ENCODE measurements around the gene PRPF39.
"Not testable (repeated sequence)": the region's sequence is repeated elsewhere in the genome, so short reads cannot be mapped to it uniquely, and the experiment has no call there.

The PRPF39 gene

GRCh38 chr14:45123271-45123670 lies 39.4 kb downstream of the PRPF39 start:
- TF ChIP-seq POLR2AphosphoS5 (IDR thresholded peaks at IDR 0.05; ENCODE audit: low read depth, low read length) (no peak), POLR2A (IDR thresholded peaks at IDR 0.05; ENCODE audit: low read depth, low read length) (no peak), TAF1 (IDR thresholded peaks at IDR 0.05; ENCODE audit: borderline replicate concordance, low read depth, low read length) (no peak)

GRCh38 chr14:45125754-45126153 lies 41.8 kb downstream of the PRPF39 start:
- no peak for DNase-seq (ENCODE audit: insufficient read length)
- FAIRE-seq: no peak
- TF ChIP-seq TAF1 (IDR thresholded peaks at IDR 0.05; ENCODE audit: borderline replicate concordance, low read depth, low read length) (no peak), POLR2A (IDR thresholded peaks at IDR 0.05; ENCODE audit: low read depth, low read length) (no peak), POLR2AphosphoS5 (IDR thresholded peaks at IDR 0.05; ENCODE audit: low read depth, low read length) (no peak)

More at GRCh38 chr14:45123271-45123670, 39.4 kb downstream of the PRPF39 start:
- FAIRE-seq (no peak), DNase-seq (ENCODE audit: insufficient read length) (no peak)

- FAIRE-seq: no peak
- no peak for DNase-seq (ENCODE audit: insufficient read length)
Measured at GRCh38 chr14:45128963-45129629, 45.2 kb downstream of the PRPF39 start.

GRCh38 chr14:45133683-45134050 lies 49.8 kb downstream of the PRPF39 start:
- FAIRE-seq (peak; percentile 66), DNase-seq (ENCODE audit: insufficient read length) (no peak)
- no peak for TF ChIP-seq POLR2AphosphoS5 (IDR thresholded peaks at IDR 0.05; ENCODE audit: low read depth, low read length)
- TF ChIP-seq TAF1 (IDR thresholded peaks at IDR 0.05; ENCODE audit: borderline replicate concordance, low read depth, low read length): no peak
- TF ChIP-seq POLR2A (IDR thresholded peaks at IDR 0.05; ENCODE audit: low read depth, low read length): no peak

More at GRCh38 chr14:45128963-45129629, 45.2 kb downstream of the PRPF39 start:
- TF ChIP-seq TAF1 (IDR thresholded peaks at IDR 0.05; ENCODE audit: borderline replicate concordance, low read depth, low read length) (no peak), POLR2AphosphoS5 (IDR thresholded peaks at IDR 0.05; ENCODE audit: low read depth, low read length) (no peak), POLR2A (IDR thresholded peaks at IDR 0.05; ENCODE audit: low read depth, low read length) (no peak)

- peak; percentile 86 for DNase-seq (ENCODE audit: insufficient read length)
- peak; percentile 97 for FAIRE-seq
- TF ChIP-seq POLR2A (IDR thresholded peaks at IDR 0.05; ENCODE audit: low read depth, low read length) (peak; percentile 85), TAF1 (IDR thresholded peaks at IDR 0.05; ENCODE audit: borderline replicate concordance, low read depth, low read length) (peak; percentile 87), POLR2AphosphoS5 (IDR thresholded peaks at IDR 0.05; ENCODE audit: low read depth, low read length) (peak; percentile 73)
Measured at GRCh38 chr14:45134051-45134958, 50.4 kb downstream of the PRPF39 start, which contains the start of gene FKBP3. Gene FKBP3 (minus strand): TSS chr14:45134481. CDS start chr14:45134456, 25 bp downstream.

GRCh38 chr14:45135156-45135555 lies 51.2 kb downstream of the PRPF39 start:
- TF ChIP-seq POLR2AphosphoS5 (IDR thresholded peaks at IDR 0.05; ENCODE audit: low read depth, low read length): no peak
- DNase-seq (ENCODE audit: insufficient read length) (no peak), FAIRE-seq (no peak)

GRCh38 chr14:45135659-45136395 lies 51.9 kb downstream of the PRPF39 start, which contains the start of gene FANCM:
Gene FANCM (plus strand): TSS chr14:45135930. CDS start chr14:45136032, 102 bp downstream.
- FAIRE-seq: peak; percentile 92
- TF ChIP-seq POLR2AphosphoS5 (IDR thresholded peaks at IDR 0.05; ENCODE audit: low read depth, low read length): peak; percentile 75
- TF ChIP-seq POLR2A (IDR thresholded peaks at IDR 0.05; ENCODE audit: low read depth, low read length): peak; percentile 77
- peak; percentile 45; the same call in 1 of the 2 replicates for TF ChIP-seq TAF1 (IDR thresholded peaks at IDR 0.05; ENCODE audit: borderline replicate concordance, low read depth, low read length)
- DNase-seq (ENCODE audit: insufficient read length): peak; percentile 54

- DNase-seq (ENCODE audit: insufficient read length) (no peak), FAIRE-seq (no peak)
- TF ChIP-seq POLR2A (IDR thresholded peaks at IDR 0.05; ENCODE audit: low read depth, low read length): no peak
- TF ChIP-seq TAF1 (IDR thresholded peaks at IDR 0.05; ENCODE audit: borderline replicate concordance, low read depth, low read length): no peak
- TF ChIP-seq POLR2AphosphoS5 (IDR thresholded peaks at IDR 0.05; ENCODE audit: low read depth, low read length): no peak
Measured at GRCh38 chr14:45136399-45136798, 52.5 kb downstream of the PRPF39 start.

- TF ChIP-seq TAF1 (IDR thresholded peaks at IDR 0.05; ENCODE audit: borderline replicate concordance, low read depth, low read length) (no peak), POLR2AphosphoS5 (IDR thresholded peaks at IDR 0.05; ENCODE audit: low read depth, low read length) (no peak), POLR2A (IDR thresholded peaks at IDR 0.05; ENCODE audit: low read depth, low read length) (no peak)
- FAIRE-seq: no peak
- DNase-seq (ENCODE audit: insufficient read length): no peak
Measured at GRCh38 chr14:45140661-45141187, 56.8 kb downstream of the PRPF39 start.

GRCh38 chr14:45142083-45142482 lies 58.2 kb downstream of the PRPF39 start:
- FAIRE-seq; DNase-seq (ENCODE audit: insufficient read length): not testable (repeated sequence)

- FAIRE-seq: no peak
- TF ChIP-seq TAF1 (IDR thresholded peaks at IDR 0.05; ENCODE audit: borderline replicate concordance, low read depth, low read length) (no peak), POLR2AphosphoS5 (IDR thresholded peaks at IDR 0.05; ENCODE audit: low read depth, low read length) (no peak), POLR2A (IDR thresholded peaks at IDR 0.05; ENCODE audit: low read depth, low read length) (no peak)
- no peak for DNase-seq (ENCODE audit: insufficient read length)
Measured at GRCh38 chr14:45144658-45145057, 60.7 kb downstream of the PRPF39 start.
